Measurements from ENCODE around the gene ANKRD24. TPM values are rescaled to one million over a fixed set of nuclear protein-coding genes. Genes with fewer than 3 reads are reported as not detected.
"Not testable (repeated sequence)": the region's sequence is repeated elsewhere in the genome, so short reads cannot be mapped to it uniquely, and the experiment has no call there.

Gene ANKRD24
- total RNA-seq, 1 donor from 2014 or later = 0.08 TPM

GRCh38 chr19:4246767-4247593 is 64.5 kb downstream of the ANKRD24 start, which contains the start of gene YJU2:
Gene YJU2, plus strand, starts transcription at chr19:4247080. Its CDS starts 67 bp downstream, at chr19:4247147.
- DNase-seq (peak; percentile 99), ATAC-seq (ENCODE audit: poor library complexity) (peak; percentile 99)
- intact Hi-C loops (cut with DNase I) = no loop called here

GRCh38 chr19:4256563-4256962 is 74.1 kb downstream of the ANKRD24 start:
- intact Hi-C loops (cut with DNase I) = no loop called here
- no peak for ATAC-seq (ENCODE audit: poor library complexity)
- DNase-seq = no peak

GRCh38 chr19:4257025-4257424 is 74.5 kb downstream of the ANKRD24 start:
- intact Hi-C loops (cut with DNase I) = no loop called here
- no peak for DNase-seq
- no peak for ATAC-seq (ENCODE audit: poor library complexity)

- ATAC-seq (ENCODE audit: poor library complexity) = no peak
- intact Hi-C loops (cut with DNase I) = no loop called here
- no peak for DNase-seq
Measured at GRCh38 chr19:4258181-4258580, 75.7 kb downstream of the ANKRD24 start.

GRCh38 chr19:4260613-4261191 is 78.2 kb downstream of the ANKRD24 start:
- no peak for ATAC-seq (ENCODE audit: poor library complexity)

GRCh38 chr19:4264812-4265211 is 82.3 kb downstream of the ANKRD24 start:
- DNase-seq (no peak), ATAC-seq (ENCODE audit: poor library complexity) (no peak)
- intact Hi-C loops (cut with DNase I) = loop anchor here (10.0 kb wide), 1 partner anchor 140 kb away; the partner anchor contains the start of genes CHAF1A and SH3GL1

More at GRCh38 chr19:4260613-4261191, 78.2 kb downstream of the ANKRD24 start:
- intact Hi-C loops (cut with DNase I) = loop anchor here (10.0 kb wide), 1 partner anchor 144 kb away; the partner anchor contains the start of genes CHAF1A and SH3GL1
- no peak for DNase-seq

- intact Hi-C loops (cut with DNase I) = loop anchor here (10.0 kb wide), 1 partner anchor 138 kb away; the partner anchor contains the start of genes CHAF1A and SH3GL1
- DNase-seq (no peak), ATAC-seq (ENCODE audit: poor library complexity) (no peak)
Measured at GRCh38 chr19:4266253-4267000, 83.9 kb downstream of the ANKRD24 start.

GRCh38 chr19:4267101-4267900 is 84.8 kb downstream of the ANKRD24 start:
- intact Hi-C loops (cut with DNase I) = loop anchor here (10.0 kb wide), 1 partner anchor 138 kb away; the partner anchor contains the start of genes CHAF1A and SH3GL1

GRCh38 chr19:4267901-4268815 is 85.7 kb downstream of the ANKRD24 start:
- ATAC-seq (ENCODE audit: poor library complexity) (no peak), DNase-seq (no peak)
- intact Hi-C loops (cut with DNase I) = loop anchor here (10.0 kb wide), 1 partner anchor 137 kb away; the partner anchor contains the start of genes CHAF1A and SH3GL1

More at GRCh38 chr19:4267101-4267900, 84.8 kb downstream of the ANKRD24 start:
- DNase-seq = peak; percentile 72
- peak; percentile 80 for ATAC-seq (ENCODE audit: poor library complexity)

- no peak for DNase-seq
- intact Hi-C loops (cut with DNase I) = loop anchor here (10.0 kb wide), 1 partner anchor 136 kb away; the partner anchor contains the start of genes CHAF1A and SH3GL1
- ATAC-seq (ENCODE audit: poor library complexity) = no peak
Measured at GRCh38 chr19:4268816-4269430, 86.4 kb downstream of the ANKRD24 start.

- ATAC-seq (ENCODE audit: poor library complexity) (no peak), DNase-seq (no peak)
- intact Hi-C loops (cut with DNase I) = no loop called here
Measured at GRCh38 chr19:4272894-4273293, 90.4 kb downstream of the ANKRD24 start.

GRCh38 chr19:4274321-4274686 is 91.8 kb downstream of the ANKRD24 start:
- DNase-seq; intact Hi-C loops (cut with DNase I); ATAC-seq (ENCODE audit: poor library complexity): not testable (repeated sequence)

Other genes with a start within 250 kb of the ANKRD24 start
- gene NMRK2, start 249.6 kb upstream of the ANKRD24 start, total RNA-seq = 589 TPM
- 70.5 TPM for gene DAPK3, start 211.6 kb upstream of the ANKRD24 start, total RNA-seq
- gene EEF2, start 197.2 kb upstream of the ANKRD24 start, total RNA-seq = 1,974 TPM
- 16.7 TPM for gene PIAS4, start 175.0 kb upstream of the ANKRD24 start, total RNA-seq
- 31.4 TPM for gene ZBTB7A, start 115.8 kb upstream of the ANKRD24 start, total RNA-seq
- gene MAP2K2, start 58.6 kb upstream of the ANKRD24 start, total RNA-seq = 136 TPM
- not detected for gene CREB3L3, start 29.1 kb upstream of the ANKRD24 start, total RNA-seq
- 9.4 TPM for gene SIRT6, start 126 bp upstream of the ANKRD24 start, total RNA-seq
- 0.51 TPM for gene EBI3, start 46.8 kb downstream of the ANKRD24 start, total RNA-seq
- gene YJU2, start 64.4 kb downstream of the ANKRD24 start, total RNA-seq = 7.8 TPM
- gene SHD, start 96.6 kb downstream of the ANKRD24 start, total RNA-seq = not detected
- gene TMIGD2, start 119.7 kb downstream of the ANKRD24 start, total RNA-seq = 0.24 TPM
- not detected for gene FSD1, start 121.9 kb downstream of the ANKRD24 start, total RNA-seq
- gene STAP2, start 156.1 kb downstream of the ANKRD24 start, total RNA-seq = 1.6 TPM
- 16.6 TPM for gene MPND, start 160.9 kb downstream of the ANKRD24 start, total RNA-seq
- gene SH3GL1, start 217.9 kb downstream of the ANKRD24 start, total RNA-seq = 18.6 TPM
- 5.4 TPM for gene CHAF1A, start 220.0 kb downstream of the ANKRD24 start, total RNA-seq